CD4-positive, alpha-beta T cell treated with Interferon gamma for 1 hour (primary cell): ENCODE data around the gene MEX3B.
A peak's percentile ranks its signal among the peaks of the same experiment; 100 is the strongest.

Source experiments
- DNase-seq: peaks from one replicate; pipeline ENCODE4 v3.0.0-alpha.2; 2020

Gene MEX3B

GRCh38 chr15:82045892-82046665, at the start of gene MEX3B:
Gene MEX3B, minus strand, starts transcription at chr15:82046018. Its CDS starts 313 bp downstream, at chr15:82045705.
- DNase-seq = peak; percentile 90

- no peak for DNase-seq
Measured at GRCh38 chr15:82093774-82094211, 48.0 kb upstream of the MEX3B start.

GRCh38 chr15:82093325-82093724, 47.5 kb upstream of the MEX3B start:
- DNase-seq = no peak

GRCh38 chr15:82091636-82092140, 45.9 kb upstream of the MEX3B start:
- no peak for DNase-seq

GRCh38 chr15:82086243-82086995, 40.6 kb upstream of the MEX3B start:
- DNase-seq = no peak

- DNase-seq = no peak
Measured at GRCh38 chr15:82081914-82082762, 36.3 kb upstream of the MEX3B start.

GRCh38 chr15:82080774-82081173, 35.0 kb upstream of the MEX3B start:
- DNase-seq = no peak

GRCh38 chr15:82079736-82080135, 33.9 kb upstream of the MEX3B start:
- DNase-seq = no peak

- DNase-seq = no peak
Measured at GRCh38 chr15:82074610-82075009, 28.8 kb upstream of the MEX3B start.

GRCh38 chr15:82072926-82073537, 27.2 kb upstream of the MEX3B start:
- DNase-seq = no peak

- no peak for DNase-seq
Measured at GRCh38 chr15:82066455-82066854, 20.6 kb upstream of the MEX3B start.

- DNase-seq = no peak
Measured at GRCh38 chr15:82064824-82065223, 19.0 kb upstream of the MEX3B start.

- DNase-seq = no peak
Measured at GRCh38 chr15:82062479-82063454, 16.9 kb upstream of the MEX3B start.

GRCh38 chr15:82060817-82061216, 15.0 kb upstream of the MEX3B start:
- no peak for DNase-seq

GRCh38 chr15:82058517-82059204, 12.8 kb upstream of the MEX3B start:
- no peak for DNase-seq

GRCh38 chr15:82058026-82058425, 12.2 kb upstream of the MEX3B start:
- no peak for DNase-seq

- DNase-seq = no peak
Measured at GRCh38 chr15:82056958-82057823, 11.4 kb upstream of the MEX3B start.

- DNase-seq = no peak
Measured at GRCh38 chr15:82052751-82053150, 6.9 kb upstream of the MEX3B start.

GRCh38 chr15:82051664-82052063, 5.8 kb upstream of the MEX3B start:
- DNase-seq = no peak

- no peak for DNase-seq
Measured at GRCh38 chr15:82048811-82049210, 3.0 kb upstream of the MEX3B start.
